Cerebellar nuclear complex (tissue), 1 donor: ENCODE measurements around the gene CBLC.
"Not testable (repeated sequence)": the region's sequence is repeated elsewhere in the genome, so short reads cannot be mapped to it uniquely, and the experiment has no call there.

Experiments
- DNase-seq, 2 experiments: peaks; one replicate each; lab custom pipeline; 2025; lab: John Stamatoyannopoulos, UW

CBLC gene

GRCh38 chr19:44819246-44819832 lies 41.6 kb downstream of the CBLC start:
- no peak for DNase-seq

GRCh38 chr19:44820648-44821609 lies 43.2 kb downstream of the CBLC start:
- DNase-seq, result no peak

DNA sequence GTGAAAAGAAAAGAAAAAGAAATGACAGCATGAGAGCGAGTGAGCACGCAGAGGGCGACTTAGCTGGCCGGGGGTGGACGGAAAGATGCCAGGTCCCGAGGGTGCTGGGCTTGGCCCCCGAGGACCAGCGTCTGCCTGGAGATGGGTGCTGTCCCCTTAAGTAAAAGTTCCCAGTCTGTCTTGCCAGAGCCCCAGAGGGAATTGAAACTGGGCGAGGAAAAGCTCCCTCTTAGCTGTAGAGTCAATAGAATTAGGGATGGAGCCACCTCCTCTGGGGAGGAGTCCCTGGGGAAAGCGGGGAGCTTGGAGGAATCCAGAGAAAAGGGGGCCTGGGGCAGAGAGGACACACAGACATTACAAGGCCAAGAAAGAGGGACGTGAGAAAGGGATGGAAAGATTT lies 44.5 kb downstream of the CBLC start:
- no peak for DNase-seq

- DNase-seq, result no peak
These were observed 45.1 kb downstream of the CBLC start for GRCh38 chr19:44822670-44823372.

GRCh38 chr19:44823373-44823698 lies 45.6 kb downstream of the CBLC start:
- no peak for DNase-seq

GRCh38 chr19:44824761-44825160 lies 47.1 kb downstream of the CBLC start:
- DNase-seq, result no peak

DNA sequence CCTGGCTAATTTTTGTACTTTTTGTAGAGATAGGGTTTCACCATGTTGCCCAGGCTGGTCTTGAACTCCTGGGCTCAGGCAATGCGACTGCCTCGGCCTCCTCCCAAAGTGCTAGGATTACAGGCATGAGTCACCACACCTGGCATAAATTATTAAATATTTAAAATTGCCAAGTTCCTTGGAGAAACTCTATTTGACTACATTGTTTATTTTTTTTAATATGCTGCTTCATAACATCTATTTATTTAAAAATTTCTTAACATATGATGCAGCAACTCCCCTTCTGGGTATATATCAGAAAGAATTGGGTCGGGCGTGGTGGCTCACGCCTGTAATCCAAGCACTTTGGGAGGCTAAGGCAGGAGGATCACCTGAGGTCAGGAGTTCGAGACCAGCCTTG lies 55.2 kb downstream of the CBLC start:
- not testable (repeated sequence) for DNase-seq

DNA sequence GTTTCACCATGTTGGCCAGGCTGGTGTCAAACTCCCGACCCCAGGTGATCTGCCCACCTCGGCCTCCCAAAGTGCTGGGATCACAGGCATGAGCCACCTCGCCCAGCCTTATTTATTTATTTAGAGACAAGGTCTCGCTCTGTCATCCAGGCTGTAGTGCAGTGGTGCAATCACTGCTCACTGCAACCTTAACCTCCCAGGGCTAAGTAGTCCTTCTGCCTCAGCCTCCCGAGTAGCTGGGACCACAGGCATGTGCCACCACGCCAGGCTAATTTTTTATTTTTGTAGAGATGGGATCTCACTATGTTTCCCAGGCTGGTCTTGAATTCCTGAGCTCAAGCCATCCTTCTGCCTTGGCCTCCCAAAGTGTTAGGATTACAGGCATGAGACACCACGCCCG lies 56.7 kb downstream of the CBLC start:
- DNase-seq, result not testable (repeated sequence)

DNA sequence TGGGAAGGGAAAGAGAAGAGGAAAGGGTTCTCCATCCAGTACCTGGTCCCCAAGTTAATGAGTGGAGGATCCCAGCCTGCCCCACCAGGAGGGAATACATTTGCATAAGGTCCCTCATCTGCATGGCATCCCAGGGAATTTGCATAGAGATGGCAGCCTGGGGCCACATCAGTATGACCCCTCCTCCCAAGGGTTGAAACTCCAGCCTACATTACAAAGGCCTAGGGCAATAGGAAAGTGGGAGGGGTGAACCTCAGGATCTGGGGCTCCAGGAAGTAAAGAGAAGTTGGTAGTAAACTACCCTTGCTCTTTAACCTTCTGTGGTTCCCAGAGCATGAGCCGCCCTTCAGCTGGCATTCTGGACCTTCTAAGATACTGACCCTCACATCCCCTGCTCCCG lies 61.6 kb downstream of the CBLC start:
- no peak for DNase-seq

DNA sequence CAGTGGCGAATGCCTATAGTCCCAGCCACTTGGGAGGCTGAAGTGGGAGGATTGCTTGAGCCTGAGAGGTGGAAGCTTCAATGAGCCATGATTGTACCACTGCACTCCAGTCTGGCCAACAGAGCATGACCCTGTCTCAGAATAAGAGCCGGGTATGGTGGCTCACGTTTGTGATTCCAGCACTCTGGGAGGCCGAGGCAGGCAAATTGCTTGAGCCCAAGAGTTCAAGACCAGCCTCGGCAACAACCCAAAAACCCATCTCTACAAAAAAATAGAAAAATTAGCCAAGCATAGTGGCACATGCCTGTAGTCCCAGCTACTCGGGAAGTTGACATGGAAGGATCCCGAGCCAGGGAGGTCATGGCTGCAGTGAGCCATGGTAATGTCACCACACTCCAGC lies 63.1 kb downstream of the CBLC start:
- no peak for DNase-seq

- no peak for DNase-seq
These were observed 63.5 kb downstream of the CBLC start for GRCh38 chr19:44841231-44841630.

- no peak for DNase-seq
These were observed 67.6 kb downstream of the CBLC start for GRCh38 chr19:44845286-44845611.

DNA sequence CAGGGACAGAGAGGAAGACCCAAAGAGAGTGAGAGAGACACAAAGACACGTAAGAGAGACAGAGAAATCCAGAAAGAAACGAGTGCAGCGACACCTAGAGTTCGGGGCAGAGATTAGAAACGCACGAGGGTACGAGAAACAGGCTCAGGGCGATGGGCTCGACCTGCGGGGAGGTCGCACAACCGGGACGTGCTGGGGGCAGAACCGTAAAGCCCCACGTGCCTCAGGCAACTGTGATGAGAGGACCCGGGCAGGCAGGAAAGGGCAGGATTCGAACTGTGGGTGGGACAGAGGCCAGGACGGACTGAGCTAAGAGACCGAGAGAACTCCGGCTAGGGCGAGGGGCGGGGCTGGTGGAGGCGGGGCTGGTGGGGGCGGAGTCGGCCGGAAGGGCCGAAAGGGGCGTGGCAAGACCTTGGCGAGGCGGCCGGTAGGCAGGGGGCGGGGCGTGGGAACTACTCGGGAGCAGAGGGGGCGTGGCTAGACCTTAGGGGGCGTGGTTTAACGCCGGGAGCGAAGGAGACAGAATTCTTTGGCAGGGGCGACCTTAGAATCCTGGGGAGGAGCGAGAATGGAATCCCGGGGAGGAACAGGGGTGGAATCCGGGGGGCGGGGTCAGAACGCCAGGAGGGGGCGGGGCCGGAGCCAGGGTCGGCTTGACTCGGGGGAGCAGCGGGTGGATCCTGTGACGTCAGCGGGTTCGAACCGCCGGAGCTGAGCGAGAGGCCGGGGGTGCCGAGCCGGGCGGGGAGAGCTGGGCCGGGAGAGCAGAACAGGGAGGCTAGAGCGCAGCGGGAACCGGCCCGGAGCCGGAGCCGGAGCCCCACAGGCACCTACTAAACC lies 68.1 kb downstream of the CBLC start, which contains the start of gene NECTIN2:
Gene NECTIN2 (plus strand): TSS at position 686 of the 843 bp plus-strand sequence. CDS start 229 bp downstream, outside the sequence.
- no peak for DNase-seq

DNA sequence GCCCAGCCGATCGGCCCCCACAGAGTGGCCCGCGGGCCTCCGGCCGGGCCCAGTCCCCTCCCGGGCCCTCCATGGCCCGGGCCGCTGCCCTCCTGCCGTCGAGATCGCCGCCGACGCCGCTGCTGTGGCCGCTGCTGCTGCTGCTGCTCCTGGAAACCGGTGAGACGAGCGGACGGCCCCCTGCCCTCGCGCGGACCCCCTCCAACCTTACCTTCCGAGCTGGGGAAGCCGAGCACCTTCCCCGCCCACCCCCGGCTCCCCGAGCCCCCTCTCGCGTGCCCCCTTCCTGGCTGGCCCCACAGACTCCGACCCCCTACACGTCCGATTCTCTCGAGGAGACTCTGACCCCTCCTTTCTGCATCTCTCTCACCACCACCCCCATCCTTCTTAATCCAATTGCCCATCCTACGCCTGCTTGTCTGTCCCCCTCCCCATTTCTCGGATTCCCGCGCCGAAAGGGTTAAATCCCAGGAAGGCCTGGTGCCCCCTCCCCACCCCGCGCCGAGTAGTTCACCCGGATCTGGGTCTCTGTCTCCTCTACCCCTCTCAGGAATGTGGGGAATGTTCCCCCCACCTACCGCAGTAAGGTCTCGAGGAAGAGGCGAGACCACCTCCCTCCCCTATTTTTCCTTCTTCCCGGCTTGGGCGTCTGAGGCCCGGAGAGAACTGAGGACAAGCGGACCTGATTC lies 68.9 kb downstream of the CBLC start:
- no peak for DNase-seq

- DNase-seq, result no peak
These were observed 69.7 kb downstream of the CBLC start for GRCh38 chr19:44847144-44848035.

DNA sequence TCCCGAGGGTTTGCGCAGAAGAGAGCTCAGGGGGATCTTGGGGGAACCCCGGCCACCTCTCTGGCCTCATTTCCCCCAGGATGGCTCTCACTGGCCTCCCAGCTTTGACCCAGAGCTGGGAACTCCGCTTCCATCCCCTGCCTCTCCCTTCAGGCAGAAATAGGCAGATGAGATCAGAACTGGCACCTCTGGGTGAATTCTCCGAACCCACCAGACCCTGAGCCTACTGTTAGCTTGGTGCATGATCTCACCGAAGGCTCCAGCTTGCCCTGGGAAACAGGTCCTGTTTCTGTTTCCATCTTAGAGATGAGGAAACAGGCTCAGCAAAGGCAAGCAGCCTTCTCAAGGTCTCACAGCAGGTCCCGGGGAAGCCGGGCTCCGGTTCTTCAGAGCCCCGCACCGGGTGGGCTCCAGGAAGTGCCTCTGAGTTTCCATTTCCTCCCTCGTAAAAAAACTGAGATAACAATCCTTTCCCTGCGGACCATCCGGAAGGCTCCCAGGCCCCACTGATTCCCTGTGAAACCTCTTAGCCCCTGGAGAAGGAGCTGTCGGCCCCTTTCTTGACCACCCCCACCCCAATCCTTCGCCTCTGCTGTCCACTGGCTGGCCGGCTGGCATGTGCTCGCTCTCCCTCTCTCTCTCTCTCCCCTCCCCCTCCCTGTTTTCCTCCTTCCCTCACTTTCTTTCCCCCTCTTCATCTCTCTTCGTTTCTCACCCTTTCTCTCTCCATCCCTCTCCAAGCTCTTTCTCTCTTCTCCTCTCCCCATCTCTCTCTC lies 70.5 kb downstream of the CBLC start:
- no peak for DNase-seq

DNA sequence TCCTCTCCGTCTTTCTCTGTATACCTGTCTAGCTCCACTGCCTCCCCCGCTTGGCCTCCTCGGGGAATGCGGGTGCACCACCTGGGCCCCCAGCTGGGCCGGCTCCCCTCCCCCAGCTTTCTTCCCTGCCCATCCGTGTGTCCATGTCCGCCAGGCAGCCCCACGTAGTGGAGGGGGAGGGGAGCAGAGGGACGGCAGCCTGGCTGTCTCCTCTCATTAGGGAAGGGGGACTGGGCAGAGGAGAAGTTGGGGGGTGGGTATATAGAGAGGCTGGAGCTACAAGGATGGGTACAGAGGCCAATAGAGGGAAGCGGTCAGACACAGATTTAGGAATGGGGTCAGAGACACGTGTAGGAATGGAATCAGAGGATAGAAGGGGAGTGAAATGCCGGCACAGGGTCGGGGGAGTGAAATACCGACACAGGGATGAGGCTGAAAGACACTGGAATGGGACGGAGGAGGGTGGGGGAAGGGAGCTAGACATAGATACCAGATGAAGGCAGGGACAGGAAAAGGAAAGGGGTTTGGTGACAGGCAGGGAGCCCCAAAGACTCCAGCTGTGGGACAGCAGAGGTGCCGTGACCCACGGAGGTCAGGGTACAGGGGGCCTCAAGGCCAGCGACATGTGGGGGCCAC lies 71.2 kb downstream of the CBLC start:
- no peak for DNase-seq
